OCI-LY3 (cell line): ENCODE measurements around the gene TMEM253.

Experiments used
- H2AFZ ChIP-seq: fragments of 200-600, 300-600 bp; shearing (Covaris generic); 2 replicates; pipeline ENCODE4 v1.6.0; 2014; ENCODE audit warnings: antibody characterized with exemption, low read depth, low read length
- H3K27ac ChIP-seq: fragments of 200-600, 300-600 bp; sonication (generic); 2 replicates; pipeline ENCODE4 v1.5.1; 2014; ENCODE audit warnings: mild to moderate bottlenecking, low read length, moderate library complexity, mixed read lengths
- H3K27me3 ChIP-seq: fragments of 200-600, 300-600 bp; sonication (generic); 2 replicates; pipeline ENCODE4 v1.6.1; 2014; ENCODE audit warnings: low read depth, low read length, mixed read lengths
- H3K36me3 ChIP-seq: fragments of 200-600, 300-600 bp; sonication (generic); replicated peaks from 2 replicates; pipeline ENCODE3; 2014; ENCODE audit warnings: low read depth, low read length, mixed read lengths
- H3K4me1 ChIP-seq: fragments of 300-600, 200-600 bp; sonication (generic); 2 replicates; pipeline ENCODE4 v1.6.1; 2014; ENCODE audit warnings: low read length, mixed read lengths
- H3K4me2 ChIP-seq: fragments of 200-600, 300-600 bp; sonication (generic); 2 replicates; pipeline ENCODE4 v1.6.1; 2014; ENCODE audit warnings: low read length, mixed read lengths
- H3K4me3 ChIP-seq: fragments of 300-600, 200-600 bp; sonication (generic); 2 replicates; pipeline ENCODE4 v1.5.1; 2014; ENCODE audit warnings: antibody characterized with exemption, mild to moderate bottlenecking, low read length, moderate library complexity
- H3K79me2 ChIP-seq: fragments of 300-600, 200-600 bp; shearing (Covaris generic); 2 replicates; pipeline ENCODE4 v1.6.1; 2014; ENCODE audit warnings: mild to moderate bottlenecking, low read length, mixed read lengths
- H3K9ac ChIP-seq: fragments of 300-600, 200-600 bp; shearing (Covaris generic); 2 replicates; pipeline ENCODE4 v1.6.0; 2014; ENCODE audit warnings: mild to moderate bottlenecking, low read length, moderate library complexity
- H3K9me3 ChIP-seq: fragments of 200-600, 300-600 bp; shearing (Covaris generic); 2 replicates; pipeline ENCODE4 v1.6.1; 2014; ENCODE audit warnings: low read length, mixed read lengths; ENCODE audit not compliant: insufficient read depth
- H4K20me1 ChIP-seq: fragments of 200-600, 300-600 bp; sonication (generic); 2 replicates; pipeline ENCODE4 v1.6.1; 2016; ENCODE audit warnings: low read length, mixed read lengths; ENCODE audit not compliant: insufficient read depth
- CTCF ChIP-seq: fragments of 200-600, 300-600 bp; sonication (generic); IDR thresholded peaks from 2 replicates; pipeline ENCODE4 v1.5.1; 2014; ENCODE audit warnings: antibody characterized with exemption, low read length, low read depth
- EZH2phosphoT487 ChIP-seq: fragments of 200-600 bp; shearing (Covaris generic); IDR thresholded peaks from 2 replicates; pipeline ENCODE4 v1.6.1; 2018; ENCODE audit warnings: antibody characterized with exemption, mixed run types, low read depth

Gene TMEM253

GRCh38 chr14:21092273-21093011 is 8.4 kb upstream of the TMEM253 start:
- peaks cover 11% of the 10 kb centered on the region for H3K36me3 ChIP-seq
- H3K79me2 ChIP-seq = no peaks in the 10 kb centered on the region
- H3K9ac ChIP-seq = no peak overlapping the region
- H3K27me3 ChIP-seq = no peaks in the 10 kb centered on the region
- no peak overlapping the region for H3K27ac ChIP-seq
- 0 out of 2 replicates have a peak, but pooled peaks cover 6% of the 10 kb centered on the region for H4K20me1 ChIP-seq
- peak overlapping the region; percentile 50; the same call in 1 of the 2 replicates for H3K4me2 ChIP-seq
- H3K4me3 ChIP-seq = 0 out of 2 replicates have a peak overlapping the region, but pooled peaks have one; percentile 33
- H2AFZ ChIP-seq = no peak overlapping the region
- H3K4me1 ChIP-seq = peaks cover 12% of the 10 kb centered on the region; the same call in 1 of the 2 replicates
- TF ChIP-seq CTCF (peak; percentile 99), EZH2phosphoT487 (no peak)
- H3K9me3 ChIP-seq = no peaks in the 10 kb centered on the region

GRCh38 chr14:21093018-21093417 is 7.8 kb upstream of the TMEM253 start:
- Histone ChIP-seq H3K27ac (no peak overlapping the region), H3K27me3 (no peaks in the 10 kb centered on the region), H2AFZ (no peak overlapping the region), H3K4me3 (no peak overlapping the region), H3K9me3 (no peaks in the 10 kb centered on the region), H3K9ac (no peak overlapping the region), H3K36me3 (peaks cover 11% of the 10 kb centered on the region), H3K79me2 (no peaks in the 10 kb centered on the region), H3K4me1 (peaks cover 13% of the 10 kb centered on the region; the same call in 1 of the 2 replicates), H3K4me2 (no peak overlapping the region), H4K20me1 (0 out of 2 replicates have a peak, but pooled peaks cover 6% of the 10 kb centered on the region)
- TF ChIP-seq EZH2phosphoT487 = no peak
- TF ChIP-seq CTCF = no peak

GRCh38 chr14:21093769-21094681 is 6.8 kb upstream of the TMEM253 start:
- H3K79me2 ChIP-seq = no peaks in the 10 kb centered on the region

More at GRCh38 chr14:21093769-21094681, 6.8 kb upstream of the TMEM253 start:
- TF ChIP-seq CTCF (no peak), EZH2phosphoT487 (no peak)
- Histone ChIP-seq H3K4me3 (no peak overlapping the region), H2AFZ (no peak overlapping the region), H3K27ac (no peak overlapping the region), H3K9me3 (no peaks in the 10 kb centered on the region), H3K9ac (no peak overlapping the region), H3K4me2 (no peak overlapping the region), H4K20me1 (0 out of 2 replicates have a peak, but pooled peaks cover 6% of the 10 kb centered on the region), H3K36me3 (peaks cover 7% of the 10 kb centered on the region), H3K4me1 (peaks cover 15% of the 10 kb centered on the region), H3K27me3 (no peaks in the 10 kb centered on the region)
